GM19099 (cell line): Measurements from ENCODE around the gene HAL.

ENCODE experiments used
- POLR2A ChIP-seq: IDR thresholded peaks from 3 replicates; pipeline ENCODE4 v1.6.1; 2011; ENCODE audit warnings: low read depth; ENCODE audit not compliant: insufficient read length; ENCODE audit errors: extremely low read depth

Gene HAL

DNA sequence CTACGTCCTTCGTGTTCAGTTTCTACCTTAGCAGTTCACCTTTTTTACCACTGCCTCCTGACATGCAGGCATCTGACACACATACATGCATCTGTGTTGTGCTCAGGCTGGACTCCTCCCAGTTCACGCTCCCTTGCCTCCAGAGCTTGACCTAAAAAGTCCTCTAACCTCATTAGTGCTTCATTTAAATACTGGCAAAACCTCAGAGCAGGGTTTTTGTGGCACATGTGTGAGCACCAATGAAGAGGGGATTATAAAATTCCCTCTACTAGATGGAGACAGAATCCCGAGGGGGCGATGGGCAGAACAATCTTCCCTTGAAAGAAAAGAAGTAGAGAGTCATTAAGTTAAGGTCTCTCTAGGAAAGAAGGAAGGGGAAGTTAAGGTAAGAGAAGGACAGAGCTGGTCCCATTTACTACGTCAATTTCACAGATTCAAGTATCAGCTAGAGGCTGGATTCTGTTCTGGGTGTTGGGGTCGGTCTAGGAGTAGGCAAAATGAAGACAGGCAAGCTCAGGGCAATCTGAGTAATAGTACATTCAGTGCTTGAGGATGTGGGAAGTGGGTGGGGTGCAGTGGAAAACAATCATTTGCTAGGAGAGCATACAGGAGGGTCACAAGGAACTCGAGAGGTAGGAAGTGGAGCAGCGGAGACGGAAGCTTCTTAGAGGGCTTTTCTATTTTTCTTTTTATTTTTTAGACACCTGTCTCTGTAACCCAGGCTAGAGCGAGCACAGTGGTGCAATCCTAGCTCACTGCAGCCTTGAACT, 7.5 kb downstream of the HAL start:
- TF ChIP-seq POLR2A, result no peak

DNA sequence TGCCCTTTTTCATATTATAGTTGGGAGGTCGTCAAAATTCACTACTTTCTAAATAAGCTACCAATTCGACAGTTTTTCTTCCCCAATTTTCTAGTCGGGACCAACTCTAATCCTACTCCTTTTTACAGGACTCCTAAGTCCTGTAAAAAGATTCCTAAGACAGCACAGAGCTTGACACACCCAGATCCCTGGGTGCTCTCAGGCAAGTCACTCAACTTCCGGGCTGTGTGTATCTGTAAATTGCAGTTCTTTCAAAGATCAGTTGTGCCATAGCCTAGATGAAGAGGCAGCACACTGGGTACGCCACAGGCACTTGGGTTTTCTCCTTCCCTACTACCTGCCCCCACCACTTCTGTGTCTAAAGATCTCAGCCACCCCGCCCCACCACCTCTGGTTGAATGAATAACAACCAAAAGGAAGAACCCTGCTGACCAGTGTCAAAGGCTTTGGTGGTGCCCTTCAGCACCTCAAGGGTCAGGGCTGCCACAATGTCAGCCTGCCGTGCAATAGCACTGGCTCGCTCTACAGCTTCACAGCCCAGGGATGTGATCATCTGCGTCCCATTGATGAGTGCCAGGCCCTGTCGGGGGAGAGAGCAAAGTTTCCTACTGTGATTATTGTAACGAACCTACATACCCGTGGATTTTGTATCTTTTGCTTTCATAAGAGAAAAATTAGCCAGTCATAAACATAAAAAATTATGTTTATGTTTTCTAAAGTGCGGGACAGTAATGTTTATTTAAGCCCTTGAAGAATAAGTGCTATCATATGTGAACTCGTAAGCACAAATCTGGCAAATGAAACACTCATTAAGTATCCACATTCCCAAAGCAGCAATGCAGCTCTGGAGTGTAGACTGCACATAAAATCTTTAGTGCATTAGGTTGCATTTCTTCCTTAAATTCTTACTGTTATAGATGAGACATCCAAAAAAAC, 9.2 kb downstream of the HAL start:
- no peak for TF ChIP-seq POLR2A

DNA sequence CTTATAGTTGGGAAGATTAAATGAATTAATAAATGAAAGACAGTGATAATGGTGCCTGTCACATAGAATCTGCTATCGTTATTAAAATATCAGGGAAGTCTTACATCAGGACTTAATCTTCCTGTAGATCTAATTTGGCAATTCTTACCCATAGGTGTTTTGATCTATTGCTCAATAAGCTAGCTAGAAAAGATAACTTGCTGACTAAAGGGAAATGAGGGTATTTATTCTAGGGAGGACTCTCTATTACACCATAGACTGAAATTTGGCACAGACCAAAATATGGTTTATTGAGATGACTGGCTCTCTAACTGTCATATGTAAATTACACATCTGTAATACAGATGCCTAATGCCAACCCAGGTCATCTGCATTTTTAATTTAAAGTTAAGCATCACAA, 11.5 kb downstream of the HAL start:
- no peak for TF ChIP-seq POLR2A

DNA sequence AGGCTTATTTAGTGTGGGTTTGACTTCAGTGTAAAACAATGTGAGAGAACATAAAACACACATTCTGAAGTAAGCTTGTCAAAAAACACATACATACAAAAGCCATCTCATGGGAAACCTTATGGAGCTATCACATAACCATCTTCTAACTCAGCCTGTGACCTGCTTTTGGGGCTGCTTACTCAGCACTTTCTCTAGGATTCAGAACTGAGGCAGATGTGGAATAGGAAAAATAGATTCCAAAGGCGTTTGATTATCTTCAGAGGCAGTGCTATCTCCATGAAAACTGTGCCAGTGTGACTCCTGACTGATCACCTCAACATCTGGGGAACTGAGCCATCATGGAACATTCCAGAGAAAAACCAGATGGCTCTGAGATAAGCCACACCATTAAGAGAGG, 13.5 kb downstream of the HAL start:
- no peak for TF ChIP-seq POLR2A

DNA sequence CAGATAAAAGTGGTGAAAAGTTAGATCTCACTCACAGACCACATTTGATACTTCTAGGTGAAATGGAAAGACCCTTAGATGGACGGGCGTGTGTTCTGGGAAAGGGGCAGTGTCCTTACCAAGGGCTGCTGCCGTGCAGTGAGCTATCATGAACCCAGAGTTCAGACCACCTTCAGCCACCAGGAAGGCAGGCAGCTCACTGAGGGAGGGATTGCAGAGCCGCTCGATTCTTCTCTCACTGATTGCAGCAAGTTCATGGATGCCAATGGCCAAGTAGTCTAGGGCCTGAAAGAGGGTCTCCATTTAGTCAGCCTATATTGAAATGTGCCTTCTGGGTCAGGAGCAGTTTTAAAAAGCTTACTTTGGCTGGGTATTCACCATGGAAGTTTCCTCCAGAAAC, 15.7 kb downstream of the HAL start:
- TF ChIP-seq POLR2A, result no peak

DNA sequence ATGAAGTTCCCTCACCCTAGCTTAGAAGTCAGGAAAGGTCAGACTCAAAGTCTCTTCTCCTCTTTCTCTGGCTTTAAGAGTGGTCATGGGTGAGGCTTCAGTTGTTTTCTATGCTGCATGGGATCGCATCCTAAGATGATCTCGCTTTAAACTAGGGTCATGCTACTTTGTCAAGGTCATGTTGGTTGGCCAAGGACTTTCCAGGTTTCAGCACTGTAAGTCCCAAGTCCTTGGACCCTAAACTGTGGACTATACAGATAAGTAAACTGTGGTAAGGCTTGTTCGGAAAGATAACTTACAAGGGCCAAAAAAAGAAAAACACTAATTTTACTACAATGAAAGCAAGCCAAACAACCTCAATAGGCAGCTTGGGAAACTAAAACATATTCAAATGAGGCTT, 17.4 kb downstream of the HAL start:
- no peak for TF ChIP-seq POLR2A

DNA sequence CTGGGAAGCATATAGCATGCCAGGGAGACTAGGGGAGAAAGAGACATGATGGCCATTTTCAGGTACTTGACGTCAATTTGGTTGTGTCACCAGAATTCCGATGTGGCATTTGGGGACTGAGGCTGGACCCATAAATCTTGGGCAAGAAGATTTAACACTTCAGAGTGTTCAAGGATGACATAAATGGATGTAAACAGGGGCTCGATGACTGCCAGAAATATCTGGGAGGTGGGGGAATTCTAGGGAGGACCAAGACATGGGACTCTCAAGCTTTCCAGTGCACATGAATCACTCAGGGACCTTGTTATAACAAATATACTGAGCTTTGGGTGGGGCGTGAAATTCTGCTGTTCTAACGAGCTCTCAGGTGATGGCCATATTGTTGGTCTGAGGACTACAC, 17.8 kb downstream of the HAL start:
- no peak for TF ChIP-seq POLR2A

DNA sequence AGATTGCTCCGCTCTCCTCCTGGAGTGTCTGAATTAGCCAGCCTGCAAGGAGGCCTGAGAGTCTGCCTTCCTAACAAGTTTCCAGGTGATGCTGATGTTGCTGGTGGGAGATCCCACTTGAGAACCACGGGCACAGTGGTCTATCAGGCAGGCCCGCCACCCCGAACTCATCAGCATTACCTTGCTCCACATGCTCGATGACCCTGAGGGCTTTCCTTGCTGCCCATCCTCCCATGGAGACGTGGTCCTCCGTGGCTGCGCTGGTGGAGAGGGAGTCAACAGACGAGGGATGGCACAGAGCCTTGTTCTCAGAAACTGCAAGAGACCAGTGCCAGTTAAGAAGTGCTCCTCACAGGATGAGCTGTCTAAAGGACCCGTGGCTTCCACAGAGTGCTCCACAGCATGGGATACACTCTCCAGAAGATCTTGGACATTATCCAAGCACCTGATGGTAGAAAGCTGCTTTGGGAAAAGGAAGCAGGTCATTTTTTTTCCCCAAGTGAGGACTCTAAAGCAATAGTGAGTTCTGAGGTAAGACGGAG, 18.3 kb downstream of the HAL start:
- no peak for TF ChIP-seq POLR2A

DNA sequence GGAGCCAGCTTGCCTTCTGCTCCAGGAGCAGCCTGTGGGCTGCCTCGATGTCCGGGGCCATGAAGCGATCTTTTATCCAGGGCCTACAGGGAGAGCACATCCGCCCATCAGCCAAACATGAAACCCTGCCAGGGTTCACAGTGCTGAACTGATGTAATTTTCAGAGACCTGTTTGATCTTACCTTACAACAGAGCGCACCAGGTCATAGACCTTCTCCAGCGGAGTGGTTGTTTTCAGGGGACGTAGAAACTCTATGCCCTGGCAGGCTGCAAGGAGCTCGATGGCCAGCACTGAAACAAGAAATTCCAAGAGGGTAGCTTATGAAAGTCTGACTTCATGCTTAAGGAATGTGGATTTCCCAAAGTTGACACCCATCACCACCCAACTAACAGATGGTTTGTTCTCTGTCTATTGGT, 19.7 kb downstream of the HAL start:
- TF ChIP-seq POLR2A, result no peak

DNA sequence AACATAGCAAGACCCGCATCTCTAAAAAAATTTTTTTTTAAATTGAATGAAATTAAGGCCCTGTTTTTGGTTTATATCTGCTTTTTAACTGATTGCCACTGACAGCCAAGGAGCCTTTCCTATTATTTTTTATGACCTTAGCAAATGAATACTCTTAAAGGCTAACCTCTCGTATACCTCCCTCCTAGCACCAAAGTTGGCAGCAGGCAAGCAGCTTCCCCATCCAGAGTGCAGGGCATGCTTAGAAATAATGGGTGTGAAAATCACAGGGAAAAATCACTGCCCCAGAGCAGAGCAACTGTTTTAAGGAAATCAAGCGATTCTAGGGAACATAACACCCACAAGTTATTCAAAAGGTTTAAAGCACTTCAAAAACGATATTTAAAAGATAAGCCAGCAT, 20.7 kb downstream of the HAL start:
- no peak for TF ChIP-seq POLR2A

DNA sequence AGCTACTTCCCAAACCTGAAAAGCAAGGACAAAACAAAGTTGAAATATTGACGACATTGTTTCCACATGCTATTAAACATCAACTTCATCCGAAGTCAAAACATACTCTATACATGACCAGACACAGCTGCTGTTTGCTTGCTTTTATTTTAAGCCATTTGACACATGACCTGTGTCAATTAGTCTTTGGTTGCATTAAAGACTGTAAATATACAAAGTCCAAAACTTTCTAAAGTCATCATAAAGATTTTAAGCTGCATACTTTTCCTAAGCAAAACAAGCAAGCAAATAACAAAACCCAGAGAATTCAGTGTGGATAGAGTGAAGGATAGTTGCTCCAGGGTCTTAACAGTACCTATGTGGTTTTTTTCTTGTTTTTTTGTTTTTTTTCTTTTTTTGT, 21.8 kb downstream of the HAL start:
- no peak for TF ChIP-seq POLR2A

DNA sequence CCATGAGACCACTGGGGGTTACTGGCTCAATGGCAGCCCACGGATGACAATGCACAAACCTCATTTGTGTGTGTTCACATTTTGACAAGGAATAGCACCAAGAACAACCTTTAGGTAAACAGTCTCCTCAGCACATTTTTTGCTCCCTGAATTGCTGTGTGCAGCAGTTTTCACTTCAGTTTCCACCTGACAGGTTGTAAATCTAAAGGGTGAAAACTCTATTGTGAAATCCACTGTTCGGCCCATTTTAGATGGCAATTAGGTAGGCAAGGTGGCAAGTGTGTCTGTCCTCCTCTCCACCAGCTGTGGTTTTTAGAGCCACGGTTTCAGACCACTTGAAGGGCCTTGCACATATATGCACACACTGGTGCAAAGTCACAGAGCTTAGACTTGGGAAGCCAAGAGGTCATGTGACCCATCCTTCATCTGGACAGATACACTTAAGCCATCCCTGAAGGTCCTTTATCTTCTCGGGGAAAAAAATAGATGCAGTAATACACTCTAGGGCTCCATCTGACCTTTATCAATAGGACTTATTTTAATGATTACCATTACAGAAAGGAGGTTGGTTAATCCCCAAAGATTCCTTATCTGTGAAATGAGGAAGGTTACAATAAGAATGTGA, 23.2 kb downstream of the HAL start:
- TF ChIP-seq POLR2A, result no peak

DNA sequence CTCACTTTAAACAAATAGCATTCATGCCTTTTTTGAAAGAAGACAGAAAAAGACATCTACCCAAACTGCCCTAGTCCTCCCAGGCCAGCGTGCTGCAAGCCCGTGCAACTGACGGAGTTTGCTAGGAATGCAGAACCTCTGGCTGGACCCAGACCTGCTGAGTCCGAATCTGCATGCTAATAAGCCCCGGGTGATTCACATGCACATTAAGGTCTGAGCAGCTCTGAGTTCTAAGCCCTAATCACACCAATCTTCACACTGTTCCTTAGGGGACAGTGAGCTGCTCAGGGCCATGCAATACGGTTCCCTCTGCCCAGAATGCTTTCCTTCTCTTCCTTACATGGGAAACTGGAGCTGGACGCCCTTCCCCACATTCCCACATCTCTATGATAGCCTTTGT, 25.2 kb downstream of the HAL start:
- no peak for TF ChIP-seq POLR2A

DNA sequence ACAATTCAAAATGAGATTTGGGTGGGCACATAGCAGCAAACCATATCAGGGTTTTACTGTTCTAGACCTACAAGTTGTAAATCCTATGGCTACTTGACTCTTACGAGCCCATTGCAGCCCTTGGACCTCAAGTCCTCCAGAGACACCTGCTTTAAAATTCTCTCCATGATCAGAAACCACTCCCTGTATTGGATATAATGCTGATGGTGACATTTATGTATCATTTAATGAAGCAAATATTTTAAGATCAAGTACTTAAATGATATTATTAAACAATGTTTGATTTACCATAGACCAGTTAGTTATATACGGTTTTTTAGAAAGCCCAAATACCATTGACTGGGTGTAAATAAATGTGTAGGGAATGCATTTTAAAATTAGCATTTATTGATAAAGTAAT, 28.8 kb downstream of the HAL start:
- TF ChIP-seq POLR2A, result no peak

DNA sequence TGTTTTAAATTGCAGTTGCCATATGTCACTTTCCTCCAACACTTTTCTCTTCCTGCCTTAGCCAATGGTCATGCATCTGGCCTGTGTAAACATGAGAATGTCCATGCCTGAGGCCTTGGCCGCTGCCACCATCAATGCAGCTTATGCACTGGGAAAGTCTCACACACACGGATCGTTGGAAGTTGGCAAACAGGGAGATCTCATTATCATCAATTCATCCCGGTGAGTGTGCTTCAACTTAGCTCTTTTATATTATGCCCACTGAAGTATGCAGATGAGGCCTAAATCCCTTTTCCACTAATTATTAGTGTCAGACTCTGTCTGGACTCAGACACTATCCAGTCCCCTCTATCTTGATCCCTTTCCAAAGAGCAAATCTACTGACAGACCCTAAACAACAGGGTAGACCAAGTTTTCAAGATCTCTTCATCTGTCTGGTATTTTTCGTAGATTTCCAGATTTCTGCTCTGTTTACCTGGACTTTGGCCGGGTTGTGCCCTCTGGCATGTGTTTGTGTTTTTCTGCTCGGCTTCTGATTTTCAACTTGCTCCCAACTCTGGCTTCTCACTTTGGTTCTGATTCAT, 29.8 kb downstream of the HAL start:
- no peak for TF ChIP-seq POLR2A
